DMS53 (cell line): ENCODE measurements around the gene PDE4D.
"Not testable (repeated sequence)": the region's sequence is repeated elsewhere in the genome, so short reads cannot be mapped to it uniquely, and the experiment has no call there.

Experiments
- DNase-seq: peaks from one replicate; lab custom pipeline; 2025; lab: John Stamatoyannopoulos, UW

The PDE4D gene

GRCh38 chr5:59003641-59004040 lies 889.9 kb downstream of the PDE4D start:
- DNase-seq: no peak

- no peak for DNase-seq
Measured at GRCh38 chr5:59003124-59003523, 890.4 kb downstream of the PDE4D start.

DNA sequence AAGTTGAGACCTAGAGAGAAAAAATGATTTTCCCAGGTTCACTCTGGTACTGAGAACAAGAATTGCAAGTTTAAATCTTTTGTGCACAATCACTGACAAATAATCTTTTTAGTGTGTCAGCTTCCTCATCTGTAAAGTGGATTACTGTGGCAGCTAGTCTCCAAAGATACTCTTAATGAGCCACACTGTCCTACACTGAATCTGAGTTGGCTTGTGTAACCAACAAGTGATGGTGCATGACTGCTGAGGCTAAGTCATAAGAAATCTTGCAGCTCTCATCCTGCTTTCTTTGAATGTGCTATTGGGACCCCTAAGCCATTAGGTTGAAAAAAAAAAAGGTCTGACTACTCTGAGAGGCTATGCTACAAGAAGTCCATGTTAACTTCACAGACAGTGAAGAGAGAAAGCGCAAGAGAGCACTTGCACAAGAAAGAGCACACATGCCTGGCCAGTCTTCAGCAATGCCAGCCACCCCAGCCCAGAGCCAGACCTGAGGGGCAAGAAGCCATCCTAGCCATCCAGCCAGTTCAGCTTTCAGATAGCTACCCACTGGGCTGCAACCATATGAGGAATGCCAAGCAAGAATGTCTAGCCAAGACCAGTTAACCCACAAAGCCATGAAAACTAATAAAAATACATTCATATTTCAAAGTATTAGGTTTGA lies 891.2 kb downstream of the PDE4D start:
- no peak for DNase-seq

- DNase-seq: no peak
Measured at GRCh38 chr5:59001716-59002115, 891.8 kb downstream of the PDE4D start.

GRCh38 chr5:59001154-59001553 lies 892.4 kb downstream of the PDE4D start:
- DNase-seq: no peak

DNA sequence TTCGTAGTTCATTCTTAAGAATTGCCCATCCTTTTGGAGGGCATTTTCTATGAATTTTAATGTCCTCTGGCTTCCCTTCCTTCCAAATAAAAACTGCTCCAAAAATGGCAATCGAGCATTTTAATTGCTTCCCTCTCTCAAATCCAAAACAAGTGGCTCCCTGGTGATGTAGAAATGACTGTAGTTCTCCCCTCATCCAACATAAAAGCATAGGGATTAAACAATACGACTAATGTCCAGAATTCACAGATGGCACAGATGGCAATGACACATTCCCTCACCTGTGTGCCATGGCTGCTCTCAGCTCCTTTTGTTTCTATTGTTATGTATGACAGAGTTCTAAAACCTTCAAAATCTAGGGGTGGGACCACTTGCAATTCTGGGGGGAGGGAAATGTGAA lies 893.3 kb downstream of the PDE4D start:
- no peak for DNase-seq

GRCh38 chr5:58999804-59000203 lies 893.7 kb downstream of the PDE4D start:
- no peak for DNase-seq

DNA sequence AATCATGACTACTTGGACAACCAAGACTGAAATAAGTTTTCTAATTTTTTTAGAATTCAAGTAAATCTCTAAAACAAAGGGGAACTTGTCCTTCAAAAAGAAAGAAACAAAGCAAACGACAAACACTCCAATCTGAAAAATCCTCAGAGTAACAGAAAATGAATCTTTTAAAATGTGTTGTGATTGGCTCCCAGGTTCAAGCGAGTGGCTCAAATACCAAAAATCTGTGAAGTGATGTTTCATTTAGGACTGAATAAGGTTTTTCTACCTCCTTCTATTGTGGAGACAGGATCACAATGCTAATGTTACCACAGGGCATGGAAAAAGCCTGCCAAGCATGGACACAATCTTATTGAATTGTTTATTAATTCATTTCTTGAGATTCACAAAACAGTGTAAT lies 895.0 kb downstream of the PDE4D start:
- DNase-seq: no peak

DNA sequence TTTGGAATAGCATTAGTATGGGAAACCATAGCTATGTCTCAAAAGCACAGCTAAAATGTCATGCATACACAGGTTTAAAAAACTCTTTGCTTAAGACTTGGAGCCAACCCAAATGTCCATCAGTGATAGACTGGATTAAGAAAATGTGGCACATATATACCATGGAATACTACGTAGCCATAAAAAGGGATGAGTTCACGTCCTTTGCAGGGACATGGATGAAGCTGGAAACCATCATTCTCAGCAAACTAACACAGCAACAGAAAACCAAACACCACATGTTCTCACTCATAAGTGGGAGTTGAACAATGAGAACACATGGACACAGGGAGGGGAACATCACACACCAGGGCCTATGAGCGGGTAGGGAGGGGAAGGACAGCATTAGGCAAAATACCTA lies 897.7 kb downstream of the PDE4D start:
- DNase-seq: not testable (repeated sequence)

- no peak for DNase-seq
Measured at GRCh38 chr5:58993461-58993860, 900.1 kb downstream of the PDE4D start.

- no peak for DNase-seq
Measured at GRCh38 chr5:58988938-58989337, 904.6 kb downstream of the PDE4D start.

- DNase-seq: no peak
Measured at GRCh38 chr5:58987193-58987592, 906.3 kb downstream of the PDE4D start.

GRCh38 chr5:58986281-58986680 lies 907.2 kb downstream of the PDE4D start:
- no peak for DNase-seq

GRCh38 chr5:58985759-58986158 lies 907.8 kb downstream of the PDE4D start:
- DNase-seq: no peak

GRCh38 chr5:58985311-58985710 lies 908.2 kb downstream of the PDE4D start:
- DNase-seq: no peak

DNA sequence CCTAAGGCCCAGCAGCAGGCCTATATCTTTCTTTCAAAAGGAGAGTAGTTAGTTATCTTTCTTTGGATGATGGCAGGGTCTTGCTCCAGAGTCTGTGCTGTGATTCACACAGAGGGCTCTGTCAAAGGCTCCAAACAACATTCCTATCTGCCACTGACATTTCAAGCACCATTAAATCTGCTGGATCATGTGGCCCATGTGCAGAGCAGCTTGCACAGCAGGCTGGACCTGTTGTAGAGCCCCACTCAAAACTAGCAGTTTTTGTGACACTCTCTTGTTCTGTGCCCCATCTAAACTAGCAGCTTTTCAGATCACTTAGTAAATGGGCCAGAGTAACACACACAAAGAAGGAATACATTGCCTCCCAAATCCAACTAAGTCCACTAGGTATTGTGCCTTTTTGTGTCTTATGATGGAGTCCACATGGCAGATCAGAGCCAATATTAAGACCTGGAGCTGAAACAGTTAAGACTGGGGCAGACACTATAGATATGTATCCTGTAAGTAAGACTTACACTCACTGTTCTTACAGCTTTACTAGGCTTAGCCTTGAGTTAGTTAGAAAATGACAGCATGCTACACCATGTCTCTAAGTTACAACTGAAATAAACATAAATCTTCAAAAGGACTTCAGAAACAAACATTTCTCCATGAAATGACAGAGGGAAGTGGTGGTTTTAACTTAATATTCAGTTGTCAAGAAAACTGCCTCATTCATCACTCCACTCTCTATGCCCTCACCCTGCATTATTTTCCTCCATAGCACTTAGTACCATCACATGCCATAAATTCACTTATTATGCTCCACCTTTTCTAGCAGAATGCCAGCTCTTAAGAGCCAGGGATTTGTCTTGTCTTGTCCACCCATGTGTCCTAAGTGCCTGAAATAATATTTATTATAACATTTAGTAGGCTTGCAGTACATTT lies 909.7 kb downstream of the PDE4D start:
- no peak for DNase-seq

GRCh38 chr5:58980890-58981289 lies 912.6 kb downstream of the PDE4D start:
- DNase-seq: no peak

GRCh38 chr5:58979090-58979489 lies 914.4 kb downstream of the PDE4D start:
- DNase-seq: no peak

- no peak for DNase-seq
Measured at GRCh38 chr5:58974601-58975000, 918.9 kb downstream of the PDE4D start.

DNA sequence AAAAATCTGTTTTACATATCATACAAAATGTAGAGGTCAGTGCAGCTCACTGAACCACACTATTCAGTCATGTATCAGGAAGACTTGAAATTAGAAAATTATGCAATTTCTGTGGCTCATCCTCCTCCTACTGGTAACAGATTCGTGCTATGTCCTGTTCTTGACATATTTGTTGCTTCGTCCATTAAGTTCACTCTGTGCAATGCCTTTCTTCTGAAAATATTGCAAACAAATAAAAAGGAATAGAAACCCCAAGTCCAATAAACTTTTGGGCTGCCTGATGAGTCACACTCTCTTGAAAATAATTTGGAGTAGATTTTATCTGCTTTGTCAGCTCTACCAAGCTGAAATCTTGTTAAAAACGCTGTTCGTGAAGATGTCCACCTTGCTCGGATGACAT lies 919.4 kb downstream of the PDE4D start:
- no peak for DNase-seq

- DNase-seq: no peak
Measured at GRCh38 chr5:58972301-58972700, 921.2 kb downstream of the PDE4D start.

GRCh38 chr5:58970766-58971165 lies 922.8 kb downstream of the PDE4D start:
- DNase-seq: no peak

- no peak for DNase-seq
Measured at GRCh38 chr5:58969795-58970194, 923.7 kb downstream of the PDE4D start.
